Cortex of kidney (tissue), 1 donor: ENCODE measurements around the gene PRDM8.

Experiments
- DNase-seq: peaks from one replicate; lab custom pipeline; 2025; lab: John Stamatoyannopoulos, UW

Gene PRDM8

GRCh38 chr4:80183250-80184052, 13.9 kb upstream of the PRDM8 start:
- DNase-seq = no peak

- DNase-seq = no peak
Measured at GRCh38 chr4:80184053-80184824, 13.1 kb upstream of the PRDM8 start.

- no peak for DNase-seq
Measured at GRCh38 chr4:80184825-80185756, 12.2 kb upstream of the PRDM8 start.

GRCh38 chr4:80185787-80186548, 11.3 kb upstream of the PRDM8 start:
- DNase-seq = no peak

- no peak for DNase-seq
Measured at GRCh38 chr4:80186676-80187075, 10.6 kb upstream of the PRDM8 start.

- DNase-seq = no peak
Measured at GRCh38 chr4:80187677-80188076, 9.6 kb upstream of the PRDM8 start.

GRCh38 chr4:80188457-80188800, 8.9 kb upstream of the PRDM8 start:
- DNase-seq = no peak

- no peak for DNase-seq
Measured at GRCh38 chr4:80188801-80189458, 8.4 kb upstream of the PRDM8 start.

GRCh38 chr4:80189581-80189955, 7.7 kb upstream of the PRDM8 start:
- no peak for DNase-seq

GRCh38 chr4:80189956-80190677, 7.2 kb upstream of the PRDM8 start:
- no peak for DNase-seq

GRCh38 chr4:80192252-80192866, 4.9 kb upstream of the PRDM8 start:
- DNase-seq = no peak

- no peak for DNase-seq
Measured at GRCh38 chr4:80192937-80193336, 4.4 kb upstream of the PRDM8 start.

GRCh38 chr4:80195441-80196140, 1.7 kb upstream of the PRDM8 start:
- no peak for DNase-seq

GRCh38 chr4:80196259-80196921, 913 bp upstream of the PRDM8 start:
- DNase-seq = no peak

- DNase-seq = no peak
Measured at GRCh38 chr4:80197601-80198440, 518 bp downstream of the PRDM8 start.

- no peak for DNase-seq
Measured at GRCh38 chr4:80198441-80198837, 1.1 kb downstream of the PRDM8 start.

GRCh38 chr4:80199004-80199560, 1.8 kb downstream of the PRDM8 start:
- DNase-seq = no peak

- DNase-seq = no peak
Measured at GRCh38 chr4:80199947-80200346, 2.6 kb downstream of the PRDM8 start.
